GM18873 (cell line): ENCODE data around the gene SIGLEC7.
"Not testable (repeated sequence)": the region's sequence is repeated elsewhere in the genome, so short reads cannot be mapped to it uniquely, and the experiment has no call there.

Experiments
- ATAC-seq: cut with Tn5 transposase; IDR thresholded peaks from one replicate; pipeline ENCODE4 v1.9.1; 2021; ENCODE audit warnings: mild to moderate bottlenecking, moderate library complexity, moderate number of reproducible peaks; ENCODE audit not compliant: unreplicated experiment, low FRiP score

SIGLEC7 gene

GRCh38 chr19:51137792-51138425 lies 4.2 kb upstream of the SIGLEC7 start:
- no peak for ATAC-seq

- no peak for ATAC-seq
Observed at GRCh38 chr19:51138549-51138979, 3.5 kb upstream of the SIGLEC7 start.

DNA sequence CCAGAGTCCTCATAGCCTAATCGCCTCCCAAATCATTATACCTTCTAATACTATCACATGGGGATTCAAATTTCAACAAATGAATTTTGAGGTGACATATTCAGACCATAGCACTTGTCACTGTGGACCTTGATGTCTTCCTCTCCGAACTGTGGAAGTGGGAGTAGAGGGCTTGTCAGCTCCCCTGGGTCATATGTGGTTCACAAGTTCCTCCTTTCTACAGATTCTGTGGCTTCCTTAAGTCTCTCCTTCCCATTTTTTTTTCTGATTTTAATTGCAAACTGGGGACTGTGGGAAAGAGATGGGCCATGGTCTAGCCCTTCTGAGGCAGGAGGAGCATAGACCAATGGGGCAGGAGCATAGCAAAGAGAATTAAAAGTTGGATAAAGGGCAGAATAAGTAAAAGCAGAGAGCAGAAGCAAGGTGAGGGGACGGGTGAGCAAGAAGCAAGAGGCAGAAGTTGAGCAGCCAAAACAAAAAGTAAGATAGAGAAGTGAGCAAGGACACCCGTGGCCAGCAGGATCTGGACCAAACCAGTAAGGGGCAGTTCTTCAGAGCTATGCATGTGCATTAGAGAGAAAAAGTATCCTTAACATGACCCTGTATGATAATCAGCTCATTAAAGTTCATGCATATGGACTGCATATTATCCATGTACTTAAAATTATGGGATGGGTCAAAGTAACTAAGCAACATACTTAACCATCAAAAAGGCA lies 2.6 kb upstream of the SIGLEC7 start:
- ATAC-seq, result no peak

DNA sequence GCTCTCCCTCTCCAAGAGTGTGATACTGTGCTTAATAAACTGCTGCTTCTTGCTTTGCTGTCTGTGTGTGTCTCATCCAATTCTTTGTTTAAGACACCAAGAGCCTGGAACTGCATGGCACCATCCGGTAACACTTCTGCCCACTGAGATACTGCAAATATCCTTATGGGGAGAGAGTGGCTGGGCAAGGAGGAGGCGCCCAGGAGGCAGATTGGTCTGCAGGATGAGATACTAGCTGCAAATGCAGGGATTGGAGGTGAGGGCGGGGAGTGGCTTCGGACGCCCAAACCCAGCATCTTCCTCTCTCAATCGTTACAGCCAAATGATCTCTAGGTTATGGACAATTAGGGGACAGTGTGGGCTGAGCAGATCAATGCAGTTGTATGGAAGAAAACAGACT lies 1.7 kb upstream of the SIGLEC7 start:
- ATAC-seq, result no peak

DNA sequence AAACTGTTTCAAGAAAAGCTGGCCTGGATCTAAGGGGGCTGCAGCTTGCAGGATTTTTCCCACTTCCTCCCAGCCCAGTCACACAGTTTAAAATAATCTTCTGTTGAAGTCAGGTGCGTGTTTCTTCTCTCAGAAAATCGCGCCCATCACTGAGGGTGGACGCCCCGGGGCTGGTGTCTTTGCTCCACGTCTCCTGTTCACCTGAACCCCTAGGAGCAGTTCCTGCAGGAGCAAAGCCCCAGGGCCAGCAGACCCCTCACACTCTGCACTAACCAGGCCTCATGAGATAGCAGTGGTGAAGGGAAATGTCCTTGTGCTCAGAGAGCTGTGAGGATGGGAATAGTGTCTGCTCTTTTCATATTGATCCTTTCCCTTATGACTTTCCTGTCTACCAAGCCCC lies 920 bp upstream of the SIGLEC7 start:
- no peak for ATAC-seq

DNA sequence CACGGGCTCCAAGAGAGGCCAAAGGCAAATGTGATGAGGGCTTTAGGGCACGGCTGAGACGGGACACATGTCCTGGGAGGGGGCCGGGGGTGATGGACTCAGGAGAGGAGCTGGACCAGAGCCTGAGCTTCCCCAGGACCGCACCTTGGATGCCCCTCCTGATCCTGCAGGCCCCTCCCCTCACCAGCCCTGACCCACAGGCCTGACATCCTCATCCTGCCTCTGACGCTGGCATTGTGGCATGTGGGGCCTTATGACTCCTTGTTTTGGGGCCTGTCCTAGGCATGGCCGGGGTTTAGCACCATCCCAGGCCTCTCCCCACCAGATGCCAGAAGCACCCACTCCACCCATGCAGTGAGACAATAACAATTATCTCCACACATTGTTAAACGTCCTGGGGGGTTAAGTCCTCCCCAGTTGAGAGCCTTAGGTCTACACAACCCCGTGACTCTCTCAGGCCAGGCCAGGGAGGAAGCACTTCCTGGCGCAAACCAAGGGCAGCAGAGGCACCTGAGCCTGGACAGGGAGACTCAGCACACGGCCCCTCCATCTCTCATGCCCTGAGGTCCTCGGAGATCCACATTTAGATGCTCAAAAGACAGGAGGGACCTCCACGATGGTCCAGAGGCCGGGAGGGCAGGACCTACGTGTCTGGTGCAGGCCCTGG lies 841 bp downstream of the SIGLEC7 start:
- ATAC-seq, result not testable (repeated sequence)

GRCh38 chr19:51143486-51143885 lies 1.4 kb downstream of the SIGLEC7 start:
- no peak for ATAC-seq

- ATAC-seq, result no peak
Observed at GRCh38 chr19:51144482-51145045, 2.5 kb downstream of the SIGLEC7 start.

DNA sequence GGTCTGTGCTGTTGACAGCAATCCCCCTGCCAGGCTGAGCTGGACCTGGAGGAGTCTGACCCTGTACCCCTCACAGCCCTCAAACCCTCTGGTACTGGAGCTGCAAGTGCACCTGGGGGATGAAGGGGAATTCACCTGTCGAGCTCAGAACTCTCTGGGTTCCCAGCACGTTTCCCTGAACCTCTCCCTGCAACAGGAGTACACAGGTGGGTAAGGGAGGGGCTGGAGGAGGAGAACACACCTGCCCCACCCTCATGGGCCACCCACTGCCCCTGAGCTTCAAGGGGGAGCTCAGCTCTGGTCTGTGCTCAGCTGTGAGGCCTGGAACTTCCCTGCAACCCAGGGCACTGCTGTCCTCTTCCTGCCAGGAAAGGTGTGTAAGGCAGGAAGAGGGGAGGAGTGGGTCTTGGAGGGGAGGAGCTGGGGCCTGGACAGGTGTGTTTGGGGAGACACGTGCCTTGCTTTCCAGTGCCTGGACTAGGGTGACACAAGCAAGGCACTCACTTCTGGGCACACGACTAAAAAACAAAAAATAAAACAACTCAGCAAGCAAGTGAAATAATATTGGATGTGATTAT lies 3.9 kb downstream of the SIGLEC7 start:
- no peak for ATAC-seq

GRCh38 chr19:51146751-51147150 lies 4.7 kb downstream of the SIGLEC7 start:
- ATAC-seq, result no peak

DNA sequence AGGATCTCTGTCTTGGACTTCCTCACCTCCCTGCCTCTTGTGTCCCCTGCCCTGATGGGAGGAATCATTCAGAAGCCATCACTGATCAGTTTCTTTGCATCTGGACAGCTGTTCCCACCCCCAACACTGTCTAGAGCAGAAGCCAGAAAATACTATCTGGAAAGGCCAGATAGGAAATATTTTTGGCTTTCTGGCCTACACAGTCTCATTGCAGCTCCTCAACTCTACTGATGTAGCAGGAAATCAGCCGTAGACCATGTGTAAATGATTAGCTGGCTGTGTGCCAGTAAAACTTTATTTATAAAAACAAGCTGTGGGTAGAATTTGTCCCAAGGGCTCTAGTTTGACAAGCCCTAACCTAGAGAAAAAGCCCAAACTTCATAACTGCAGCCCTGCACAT lies 5.6 kb downstream of the SIGLEC7 start:
- ATAC-seq, result no peak

- no peak for ATAC-seq
Observed at GRCh38 chr19:51148580-51148979, 6.5 kb downstream of the SIGLEC7 start.

DNA sequence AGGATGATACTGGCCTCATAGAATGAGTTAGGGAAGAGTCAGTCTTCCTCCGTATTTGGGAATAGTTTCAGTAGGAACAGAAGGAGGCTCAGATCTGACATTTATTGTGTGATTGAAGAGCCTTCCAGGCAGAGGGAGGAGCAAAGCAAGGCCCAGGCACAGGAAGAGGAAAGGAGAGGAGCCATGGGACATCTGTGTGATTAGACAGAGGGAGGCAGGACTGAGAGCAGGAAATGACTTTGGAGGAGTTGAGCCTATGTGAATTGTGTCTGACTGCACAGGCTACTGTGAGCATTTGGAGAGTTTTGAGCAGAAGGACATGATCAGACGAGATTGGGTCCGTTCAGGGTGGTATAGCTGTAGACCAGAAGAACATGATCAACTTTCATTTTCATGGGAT lies 8.5 kb downstream of the SIGLEC7 start:
- no peak for ATAC-seq

GRCh38 chr19:51156710-51157109 lies 14.6 kb downstream of the SIGLEC7 start:
- ATAC-seq, result no peak

- no peak for ATAC-seq
Observed at GRCh38 chr19:51157265-51157664, 15.2 kb downstream of the SIGLEC7 start.

DNA sequence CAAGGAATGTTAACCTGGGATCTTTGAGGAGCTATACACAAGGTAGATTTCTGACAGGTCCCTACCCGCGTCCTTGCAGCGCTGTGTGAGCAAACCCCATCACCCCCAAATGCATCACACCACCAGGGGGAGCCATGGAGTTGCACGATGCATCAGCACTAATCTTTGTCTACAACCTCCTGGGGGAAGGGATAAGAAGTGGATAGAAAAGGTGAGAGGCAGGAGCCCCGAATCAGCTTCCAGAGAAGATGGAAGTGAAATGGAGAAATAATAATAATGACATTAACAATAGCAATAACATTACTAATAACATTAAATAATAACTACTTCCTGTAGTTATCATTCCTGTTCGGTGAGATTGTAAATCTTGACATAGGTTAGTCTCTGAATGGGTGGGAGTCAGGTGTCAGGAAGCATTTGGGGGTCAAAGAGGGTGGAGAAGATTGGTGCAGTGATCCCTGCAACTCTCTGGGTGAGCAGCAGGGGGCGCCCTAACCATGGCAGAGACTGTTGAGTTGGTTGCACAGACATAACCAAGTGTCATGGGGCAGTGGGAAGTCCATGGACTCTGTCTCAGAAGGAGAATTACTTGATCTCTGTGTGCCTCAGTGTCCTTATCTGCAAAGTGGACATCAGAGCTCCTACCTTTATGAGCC lies 16.5 kb downstream of the SIGLEC7 start:
- no peak for ATAC-seq

DNA sequence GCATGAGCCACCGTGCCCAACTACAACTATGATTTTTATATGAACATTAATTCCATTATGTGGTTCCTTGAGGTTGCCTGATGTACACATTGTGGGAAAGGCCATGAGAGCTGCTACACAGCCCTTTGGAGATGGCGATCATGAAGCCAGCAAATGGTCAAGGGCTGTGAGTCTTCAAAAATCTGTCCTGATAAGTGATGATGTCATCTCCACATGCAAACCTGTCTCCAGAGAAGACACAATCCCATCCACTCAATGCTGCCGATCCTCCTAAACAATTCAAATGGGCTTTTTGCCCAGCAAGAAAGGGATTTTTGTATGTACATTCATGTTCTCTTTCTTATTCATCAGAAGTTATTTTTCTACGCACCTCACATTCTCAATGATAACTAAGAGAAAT lies 17.6 kb downstream of the SIGLEC7 start:
- no peak for ATAC-seq

DNA sequence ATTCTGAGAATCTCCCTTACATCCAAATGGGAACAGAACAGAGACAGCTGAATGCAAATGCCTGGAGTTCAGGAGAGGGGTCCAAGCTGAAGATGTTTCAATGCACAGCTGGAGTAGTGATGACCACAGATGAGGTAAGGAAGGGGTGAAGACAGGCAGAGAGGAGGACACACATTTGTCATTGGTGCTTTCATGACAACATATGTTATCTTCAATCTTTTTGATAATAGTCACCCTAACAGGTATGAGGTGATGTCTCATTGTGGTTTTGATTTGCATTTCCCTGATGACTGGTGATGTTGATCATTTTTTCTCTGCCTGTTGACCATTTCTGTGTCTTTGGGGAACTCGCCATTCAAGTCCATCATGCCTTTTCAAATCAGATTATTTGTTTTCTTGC lies 19.2 kb downstream of the SIGLEC7 start:
- no peak for ATAC-seq

DNA sequence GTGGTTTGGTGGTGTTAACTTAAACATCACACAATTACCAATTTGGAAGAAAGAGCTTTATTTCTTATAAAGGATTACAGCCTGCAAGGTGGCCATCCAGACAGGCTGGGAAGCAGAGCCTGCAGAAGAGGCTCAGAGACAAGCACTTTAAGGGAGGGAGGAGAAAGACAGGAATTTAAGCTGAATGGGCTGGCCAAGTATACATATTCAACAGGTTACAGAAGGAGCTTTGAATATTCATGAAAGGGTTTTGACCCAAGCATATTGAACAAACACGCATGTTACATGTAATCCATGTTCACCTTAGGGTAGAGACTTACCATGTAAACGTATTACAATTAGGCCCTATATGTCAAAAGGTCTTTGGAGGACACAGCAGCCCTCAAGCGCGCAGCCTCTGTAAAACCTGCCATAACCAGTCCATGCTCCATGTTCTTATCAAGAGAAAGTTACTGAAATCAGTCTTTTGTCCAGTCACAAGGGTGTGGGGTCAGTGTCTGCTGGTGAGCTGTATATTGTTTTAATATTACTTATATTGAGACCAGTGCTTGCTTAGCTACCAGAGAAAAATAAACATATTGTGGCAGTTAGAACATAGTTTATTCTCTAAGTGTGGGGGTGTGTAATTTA lies 19.9 kb downstream of the SIGLEC7 start:
- no peak for ATAC-seq

DNA sequence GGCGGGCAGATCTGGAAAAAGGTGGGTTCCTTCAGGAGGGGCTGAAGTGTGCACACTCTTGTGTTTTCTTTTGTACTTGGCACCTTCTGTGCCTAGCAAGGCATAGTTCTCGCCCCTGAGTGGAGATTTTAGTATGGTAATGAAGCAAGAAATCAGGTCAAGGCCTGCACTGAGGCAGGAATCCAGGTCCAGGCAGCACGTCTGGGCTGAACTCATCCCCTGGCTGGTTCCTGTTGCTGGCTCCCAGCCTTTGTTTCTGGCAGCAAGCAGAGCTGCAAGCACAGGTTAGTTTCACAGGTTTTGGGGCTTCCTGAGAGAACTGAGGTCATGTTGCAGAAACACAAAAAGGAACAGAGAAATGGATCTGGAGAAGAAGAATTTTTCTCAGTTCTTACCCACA lies 21.2 kb downstream of the SIGLEC7 start:
- ATAC-seq, result no peak
